HEK293 (cell line): Measurements from ENCODE around the gene RNU1-1.

Source experiments
- SALL2 ChIP-seq: fragments of 450-650 bp; formaldehyde crosslinking; IDR thresholded peaks from 2 replicates; pipeline ENCODE4 v1.5.0; 2017; ENCODE audit warnings: missing biosample characterization, mild to moderate bottlenecking, missing genetic modification characterization, borderline replicate concordance
- ZNF184 ChIP-seq: fragments of 450-650 bp; IDR thresholded peaks from 2 replicates; pipeline ENCODE4 v1.5.1; 2018; ENCODE audit warnings: missing biosample characterization, mild to moderate bottlenecking, missing genetic modification characterization
- ZNF558 ChIP-seq: fragments of 450-650 bp; formaldehyde crosslinking; IDR thresholded peaks from 2 replicates; pipeline ENCODE4 v1.5.1; 2016; ENCODE audit warnings: missing biosample characterization, missing genetic modification characterization
- ZNF561 ChIP-seq: fragments of 450-650 bp; IDR thresholded peaks from 2 replicates; pipeline ENCODE4 v1.5.1; 2018; ENCODE audit warnings: missing biosample characterization, missing genetic modification characterization, borderline replicate concordance
- TF ChIP-seq, protein P1 (sequence below): fragments of 450-650 bp; formaldehyde crosslinking; IDR thresholded peaks from 2 replicates; pipeline ENCODE4 v1.5.1; 2016; ENCODE audit warnings: missing biosample characterization, missing genetic modification characterization

DNA sequence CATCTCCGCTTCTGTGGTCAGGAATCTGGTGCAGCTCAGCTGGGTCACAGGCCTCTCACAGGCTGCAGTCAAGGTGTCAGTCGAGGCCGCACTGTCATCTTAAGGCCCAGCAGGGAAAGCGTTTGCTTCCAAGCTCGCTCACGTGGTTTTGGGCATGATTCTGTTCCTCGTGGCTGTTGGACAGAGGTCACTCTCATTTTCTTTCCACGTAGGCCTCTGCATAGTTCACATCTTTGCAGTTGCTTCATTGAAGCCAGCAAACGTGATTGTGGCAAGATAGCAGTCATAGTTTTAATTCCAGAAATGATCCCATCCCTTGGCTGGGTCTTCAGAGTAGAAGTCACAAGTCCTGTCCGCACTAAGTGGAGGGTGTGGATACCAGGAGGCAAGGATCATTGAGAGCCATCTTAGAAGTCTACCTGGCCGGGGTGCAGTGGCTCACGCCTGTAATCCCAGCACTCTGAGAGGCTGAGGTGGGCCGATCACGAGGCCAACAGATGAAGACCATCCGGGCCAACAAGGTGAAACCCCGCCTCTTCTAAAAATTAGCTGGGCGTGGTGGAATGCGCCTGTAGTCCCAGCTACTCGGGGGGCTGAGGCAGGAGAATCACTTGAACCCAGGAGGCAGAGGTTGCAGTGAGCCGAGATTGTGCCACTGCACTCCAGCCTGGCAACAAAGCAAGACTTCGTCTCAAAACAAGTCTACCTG lies 49.0 kb downstream of the RNU1-1 start:
- TF ChIP-seq ZNF558 (tag by site-specific recombination) (no peak), SALL2 (tag by site-specific recombination) (no peak), ZNF561 (tag by site-specific recombination) (no peak), ZNF184 (tag by site-specific recombination) (no peak)
- TF ChIP-seq, protein P1, sequence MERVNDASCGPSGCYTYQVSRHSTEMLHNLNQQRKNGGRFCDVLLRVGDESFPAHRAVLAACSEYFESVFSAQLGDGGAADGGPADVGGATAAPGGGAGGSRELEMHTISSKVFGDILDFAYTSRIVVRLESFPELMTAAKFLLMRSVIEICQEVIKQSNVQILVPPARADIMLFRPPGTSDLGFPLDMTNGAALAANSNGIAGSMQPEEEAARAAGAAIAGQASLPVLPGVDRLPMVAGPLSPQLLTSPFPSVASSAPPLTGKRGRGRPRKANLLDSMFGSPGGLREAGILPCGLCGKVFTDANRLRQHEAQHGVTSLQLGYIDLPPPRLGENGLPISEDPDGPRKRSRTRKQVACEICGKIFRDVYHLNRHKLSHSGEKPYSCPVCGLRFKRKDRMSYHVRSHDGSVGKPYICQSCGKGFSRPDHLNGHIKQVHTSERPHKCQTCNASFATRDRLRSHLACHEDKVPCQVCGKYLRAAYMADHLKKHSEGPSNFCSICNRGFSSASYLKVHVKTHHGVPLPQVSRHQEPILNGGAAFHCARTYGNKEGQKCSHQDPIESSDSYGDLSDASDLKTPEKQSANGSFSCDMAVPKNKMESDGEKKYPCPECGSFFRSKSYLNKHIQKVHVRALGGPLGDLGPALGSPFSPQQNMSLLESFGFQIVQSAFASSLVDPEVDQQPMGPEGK (tag by site-specific recombination): no peak
